Gastroesophageal sphincter (tissue), 3 donors: Measurements from ENCODE around the gene STXBP5L.

ENCODE experiments used
- EP300 ChIP-seq: sonication (generic); formaldehyde crosslinking; IDR thresholded peaks from one replicate; pipeline ENCODE4 v1.6.1; 2017; ENCODE audit warnings: antibody characterized with exemption, mild to moderate bottlenecking
- POLR2A ChIP-seq, 2 donors: fragments of 450-650 bp; IDR thresholded peaks; one replicate each; pipeline ENCODE4 v1.6.1; 2017; ENCODE audit warnings: antibody characterized with exemption in 2 of 2, mild to moderate bottlenecking in 2 of 2, moderate library complexity in 1 of 2
- TF ChIP-seq, protein P1 (sequence below), 4 experiments: fragments of 200-600 bp in 2 of 4; fragments of 450-650 bp in 2 of 4; sonication (generic) in 1 of 4; IDR thresholded peaks; one replicate each; pipeline ENCODE4 v1.5.1; 2017 to 2019; ENCODE audit warnings: antibody characterized with exemption in 4 of 4, mild to moderate bottlenecking in 2 of 4, moderate library complexity in 2 of 4

DNA sequence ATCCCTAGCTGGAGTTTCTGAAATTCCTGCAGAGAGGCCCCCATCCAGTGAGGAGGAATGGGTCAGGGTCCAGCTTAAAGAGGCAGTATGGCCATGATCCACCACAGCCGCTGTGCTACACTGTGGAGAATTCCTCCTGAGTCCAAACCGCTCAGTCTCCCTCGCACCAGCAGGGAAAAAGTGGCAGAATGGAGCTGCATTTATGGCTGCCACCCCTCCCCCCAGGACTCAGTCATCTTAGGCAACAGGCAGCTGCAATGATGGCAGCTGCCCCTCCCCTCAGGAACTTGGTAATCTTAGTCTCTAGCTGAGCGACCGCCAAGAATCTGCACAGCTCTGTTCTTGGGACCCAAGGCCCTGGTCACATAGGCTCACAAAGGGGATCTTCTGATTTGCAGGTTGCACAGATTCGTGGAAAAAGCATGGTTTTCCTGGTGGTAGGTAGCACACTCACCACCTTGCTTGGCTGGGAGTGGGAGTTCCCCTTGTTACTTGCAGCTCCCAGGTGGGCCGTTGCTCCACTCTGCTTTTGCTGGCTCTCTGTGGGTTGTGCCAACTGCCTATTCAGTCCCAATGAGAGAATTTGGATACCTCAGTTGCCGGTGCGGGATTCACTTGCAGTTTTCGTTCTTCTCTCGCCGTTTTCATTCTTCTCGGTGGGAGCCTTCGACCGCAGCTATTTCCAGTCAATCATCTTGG, 204.1 kb downstream of the STXBP5L start:
- TF ChIP-seq, protein P1, sequence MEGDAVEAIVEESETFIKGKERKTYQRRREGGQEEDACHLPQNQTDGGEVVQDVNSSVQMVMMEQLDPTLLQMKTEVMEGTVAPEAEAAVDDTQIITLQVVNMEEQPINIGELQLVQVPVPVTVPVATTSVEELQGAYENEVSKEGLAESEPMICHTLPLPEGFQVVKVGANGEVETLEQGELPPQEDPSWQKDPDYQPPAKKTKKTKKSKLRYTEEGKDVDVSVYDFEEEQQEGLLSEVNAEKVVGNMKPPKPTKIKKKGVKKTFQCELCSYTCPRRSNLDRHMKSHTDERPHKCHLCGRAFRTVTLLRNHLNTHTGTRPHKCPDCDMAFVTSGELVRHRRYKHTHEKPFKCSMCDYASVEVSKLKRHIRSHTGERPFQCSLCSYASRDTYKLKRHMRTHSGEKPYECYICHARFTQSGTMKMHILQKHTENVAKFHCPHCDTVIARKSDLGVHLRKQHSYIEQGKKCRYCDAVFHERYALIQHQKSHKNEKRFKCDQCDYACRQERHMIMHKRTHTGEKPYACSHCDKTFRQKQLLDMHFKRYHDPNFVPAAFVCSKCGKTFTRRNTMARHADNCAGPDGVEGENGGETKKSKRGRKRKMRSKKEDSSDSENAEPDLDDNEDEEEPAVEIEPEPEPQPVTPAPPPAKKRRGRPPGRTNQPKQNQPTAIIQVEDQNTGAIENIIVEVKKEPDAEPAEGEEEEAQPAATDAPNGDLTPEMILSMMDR (IDR thresholded peaks at IDR 0.05), result no peak
- no peak for TF ChIP-seq POLR2A (IDR thresholded peaks at IDR 0.05)
- no peak for TF ChIP-seq EP300
